Stimulated activated CD8-positive, alpha-beta memory T cell treated with anti-CD3 and anti-CD28 coated beads, Interleukin-7, amount 100 ng/mL, for 48 hours (primary cell): ENCODE measurements around the gene PCDH9.

Source experiments
- DNase-seq, 2 donors: peaks; one replicate each; pipeline ENCODE4 v3.0.0-alpha.2; 2020; ENCODE audit warnings: low read depth in 1 of 2; ENCODE audit errors: extremely low read depth in 1 of 2

The PCDH9 gene

GRCh38 chr13:67168384-67168783 lies 61.8 kb downstream of the PCDH9 start:
- DNase-seq, result no peak

- no peak for DNase-seq
Measured at GRCh38 chr13:67167420-67167819, 62.7 kb downstream of the PCDH9 start.

- DNase-seq, result no peak
Measured at GRCh38 chr13:67161176-67161575, 69.0 kb downstream of the PCDH9 start.

GRCh38 chr13:67158903-67159302 lies 71.2 kb downstream of the PCDH9 start:
- no peak for DNase-seq

GRCh38 chr13:67156723-67157060 lies 73.4 kb downstream of the PCDH9 start:
- DNase-seq, result no peak

- DNase-seq, result no peak
Measured at GRCh38 chr13:67155898-67156722, 74.0 kb downstream of the PCDH9 start.

- DNase-seq, result no peak
Measured at GRCh38 chr13:67152085-67152484, 78.1 kb downstream of the PCDH9 start.

- DNase-seq, result no peak
Measured at GRCh38 chr13:67151652-67152051, 78.5 kb downstream of the PCDH9 start.

GRCh38 chr13:67150608-67151007 lies 79.5 kb downstream of the PCDH9 start:
- no peak for DNase-seq

GRCh38 chr13:67148161-67148571 lies 82.0 kb downstream of the PCDH9 start:
- no peak for DNase-seq

GRCh38 chr13:67147342-67148133 lies 82.6 kb downstream of the PCDH9 start:
- DNase-seq, result no peak

- DNase-seq, result no peak
Measured at GRCh38 chr13:67146523-67147130, 83.5 kb downstream of the PCDH9 start.

- DNase-seq, result no peak
Measured at GRCh38 chr13:67145950-67146349, 84.2 kb downstream of the PCDH9 start.

- DNase-seq, result no peak
Measured at GRCh38 chr13:67143544-67144115, 86.5 kb downstream of the PCDH9 start.

GRCh38 chr13:67140006-67140405 lies 90.1 kb downstream of the PCDH9 start:
- no peak for DNase-seq

- DNase-seq, result no peak
Measured at GRCh38 chr13:67139551-67139950, 90.6 kb downstream of the PCDH9 start.

- DNase-seq, result no peak
Measured at GRCh38 chr13:67138970-67139369, 91.2 kb downstream of the PCDH9 start.

GRCh38 chr13:67137044-67137735 lies 92.9 kb downstream of the PCDH9 start:
- no peak for DNase-seq

- DNase-seq, result no peak
Measured at GRCh38 chr13:67136157-67136556, 94.0 kb downstream of the PCDH9 start.

- no peak for DNase-seq
Measured at GRCh38 chr13:67135356-67135755, 94.8 kb downstream of the PCDH9 start.
